GM23338 (cell line): ENCODE measurements around the gene AMY2B. TPM values are rescaled to one million over a fixed set of nuclear protein-coding genes. Genes with fewer than 3 reads are reported as not detected.

ENCODE experiments used
- ATAC-seq: fragments of 200-7000 bp; cut with Tn5 transposase; 3 replicates; pipeline ENCODE4 v1.9.1; 2020
- DNase-seq: peaks from one replicate; pipeline ENCODE4 v3.0.0-alpha.2; 2015; ENCODE audit warnings: low spot score
- H2AFZ ChIP-seq: fragments of 200-600 bp; sonication (generic); 2 replicates; pipeline ENCODE4 v1.8.0; 2016; ENCODE audit warnings: antibody characterized with exemption, mild to moderate bottlenecking, moderate library complexity
- H3F3A ChIP-seq: fragments of 200-600 bp; sonication (generic); replicated peaks from 2 replicates; pipeline ENCODE4 v1.8.0; 2017; ENCODE audit warnings: antibody characterized with exemption, mixed run types, low read depth
- H3K27ac ChIP-seq: fragments of 200-600 bp; sonication (generic); 2 replicates; pipeline ENCODE4 v1.6.1; 2016; ENCODE audit warnings: low read depth
- H3K27me3 ChIP-seq: fragments of 200-600 bp; sonication (generic); 2 replicates; pipeline ENCODE4 v1.8.0; 2016; ENCODE audit warnings: mild to moderate bottlenecking, mixed run types, moderate library complexity; ENCODE audit not compliant: insufficient read depth
- H3K36me3 ChIP-seq: fragments of 200-600 bp; sonication (generic); 2 replicates; pipeline ENCODE4 v1.8.0; 2016; ENCODE audit warnings: mild to moderate bottlenecking; ENCODE audit not compliant: insufficient read depth
- H3K4me1 ChIP-seq: fragments of 200-600 bp; sonication (generic); 2 replicates; pipeline ENCODE4 v1.8.0; 2016; ENCODE audit warnings: mild to moderate bottlenecking, moderate library complexity; ENCODE audit not compliant: insufficient read depth
- H3K4me2 ChIP-seq: fragments of 200-600 bp; sonication (generic); 2 replicates; pipeline ENCODE4 v1.7.1; 2017; ENCODE audit warnings: mixed run types
- H3K4me3 ChIP-seq: fragments of 200-600 bp; sonication (generic); 2 replicates; pipeline ENCODE4 v1.6.1; 2016; ENCODE audit warnings: mixed run types
- H3K79me2 ChIP-seq: fragments of 200-600 bp; sonication (generic); replicated peaks from 2 replicates; pipeline ENCODE4 v1.8.0; 2017; ENCODE audit warnings: mild to moderate bottlenecking; ENCODE audit not compliant: insufficient read depth
- H3K9me2 ChIP-seq: fragments of 200-600 bp; sonication (generic); 2 replicates; pipeline ENCODE4 v1.8.0; 2017; ENCODE audit not compliant: insufficient read depth
- H4K20me1 ChIP-seq: fragments of 200-600 bp; sonication (generic); replicated peaks from 2 replicates; pipeline ENCODE4 v1.8.0; 2017; ENCODE audit warnings: mild to moderate bottlenecking; ENCODE audit not compliant: insufficient read depth
- H3K27ac Mint-ChIP-seq: 2 replicates; pipeline ENCODE4 v1.8.0; 2020; ENCODE audit warnings: inconsistent platforms, mild to moderate bottlenecking, moderate library complexity, mixed read lengths
- H3K27me3 Mint-ChIP-seq: 3 replicates; pipeline ENCODE4 v1.8.0; 2022; ENCODE audit warnings: low read depth, mild to moderate bottlenecking, moderate library complexity, mixed read lengths, inconsistent platforms; ENCODE audit not compliant: insufficient read depth, poor library complexity
- H3K36me3 Mint-ChIP-seq: 3 replicates; pipeline ENCODE4 v1.8.0; 2021; ENCODE audit warnings: low read depth, mild to moderate bottlenecking, inconsistent platforms, moderate library complexity, mixed read lengths
- H3K4me1 Mint-ChIP-seq: 3 replicates; pipeline ENCODE4 v1.8.0; 2020; ENCODE audit warnings: mild to moderate bottlenecking, inconsistent platforms, mixed read lengths
- H3K4me3 Mint-ChIP-seq: 3 replicates; pipeline ENCODE4 v1.8.0; 2021; ENCODE audit warnings: moderate library complexity, mild to moderate bottlenecking, inconsistent platforms, mixed read lengths
- H3K9me3 Mint-ChIP-seq: 3 replicates; pipeline ENCODE4 v1.8.0; 2020; ENCODE audit warnings: moderate library complexity, mild to moderate bottlenecking, inconsistent platforms, mixed read lengths
- CREB1 ChIP-seq: fragments of 250-450 bp; sonication (Bioruptor Pico); IDR thresholded peaks from 2 replicates; pipeline ENCODE4 v1.5.0; 2020; ENCODE audit warnings: low read depth, mild to moderate bottlenecking, moderate library complexity
- EZH2 ChIP-seq: fragments of 200-600 bp; sonication (generic); IDR thresholded peaks from one replicate; pipeline ENCODE4 v1.8.0; 2017; ENCODE audit warnings: antibody characterized with exemption, mild to moderate bottlenecking, low read depth; ENCODE audit not compliant: unreplicated experiment
- EZH2phosphoT487 ChIP-seq: fragments of 200-600 bp; sonication (generic); IDR thresholded peaks from one replicate; pipeline ENCODE4 v1.8.1; 2018; ENCODE audit warnings: antibody characterized with exemption; ENCODE audit not compliant: unreplicated experiment
- JUNB ChIP-seq: IDR thresholded peaks from one replicate; pipeline ENCODE4 v1.6.1; 2016; ENCODE audit warnings: antibody characterized with exemption; ENCODE audit not compliant: unreplicated experiment
- NANOG ChIP-seq: IDR thresholded peaks from 2 replicates; pipeline ENCODE4 v1.6.1; 2016; ENCODE audit warnings: antibody characterized with exemption, borderline replicate concordance
- POLR2AphosphoS5 ChIP-seq: IDR thresholded peaks from 2 replicates; pipeline ENCODE4 v1.6.1; 2016; ENCODE audit warnings: antibody characterized with exemption, low read depth
- STAT1 ChIP-seq: IDR thresholded peaks from one replicate; pipeline ENCODE4 v1.6.1; 2016; ENCODE audit warnings: antibody characterized with exemption; ENCODE audit not compliant: unreplicated experiment
- ZNF114 ChIP-seq: fragments of 250-450 bp; sonication (Bioruptor Pico); IDR thresholded peaks from 2 replicates; pipeline ENCODE4 v1.5.0; 2020; ENCODE audit warnings: mild to moderate bottlenecking, moderate library complexity
- ZNF331 ChIP-seq: fragments of 250-450 bp; sonication (Bioruptor Pico); IDR thresholded peaks from 2 replicates; pipeline ENCODE4 v1.5.0; 2020; ENCODE audit warnings: low read depth, mild to moderate bottlenecking, moderate library complexity
- ZNF462 ChIP-seq: fragments of 250-450 bp; sonication (Bioruptor Pico); IDR thresholded peaks from 2 replicates; pipeline ENCODE4 v1.5.0; 2020; ENCODE audit warnings: mild to moderate bottlenecking, moderate library complexity
- polyA plus RNA-seq: library from polyadenylated mRNA; unstranded; fragments of >200 nt; fragmentation: Nextera tagmentation; extraction: Ambion mirVana; gene quantifications from 2 replicates; pipeline ENCODE4 v1.2.1, GENCODE V29; 2016
- total RNA-seq: library from RNA; depleted of rRNA; stranded (reverse); fragments of >200 nt; shearing (Covaris generic); gene quantifications from 2 replicates; pipeline ENCODE4 v1.2.3, GENCODE V29; 2014
- TF ChIP-seq, protein P1 (sequence below), 2 experiments: fragments of 200-600 bp in 1 of 2; sonication (generic) in 1 of 2; conservative IDR thresholded peaks; 2 replicates each; pipeline versions ENCODE4 v1.5.1 to v1.6.1; 2016 to 2017; ENCODE audit warnings: antibody characterized with exemption in 2 of 2, low read depth in 2 of 2, mild to moderate bottlenecking in 2 of 2, moderate library complexity in 1 of 2
- TF ChIP-seq, protein P2 (sequence below): IDR thresholded peaks from 2 replicates; pipeline ENCODE4 v1.6.1; 2016; ENCODE audit warnings: antibody characterized with exemption
- TF ChIP-seq, protein P3 (sequence below): IDR thresholded peaks from one replicate; pipeline ENCODE4 v1.6.1; 2018; ENCODE audit warnings: antibody characterized with exemption; ENCODE audit not compliant: unreplicated experiment

Gene AMY2B
- total and polyA plus RNA-seq, 2 experiments from 2014 or later = 1.5 to 2.5 TPM

GRCh38 chr1:103547840-103548239 lies 23.5 kb upstream of the AMY2B start:
- H3K36me3 ChIP-seq = peaks cover 18% of the 10 kb centered on the region; the same call in 1 of the 2 replicates
- no peak for ATAC-seq
- H3K36me3 Mint-ChIP-seq = peaks cover 50% of the 10 kb centered on the region

More at GRCh38 chr1:103547840-103548239, 23.5 kb upstream of the AMY2B start:
- no peak overlapping the region for H3K27ac ChIP-seq
- Mint-ChIP-seq H3K27ac (no peak overlapping the region), H3K27me3 (no peaks in the 10 kb centered on the region), H3K9me3 (no peaks in the 10 kb centered on the region), H3K4me3 (no peak overlapping the region), H3K4me1 (no peaks in the 10 kb centered on the region)
- no peaks in the 10 kb centered on the region for H3K79me2 ChIP-seq
- no peaks in the 10 kb centered on the region for H3K27me3 ChIP-seq
- no peaks in the 10 kb centered on the region for H3K9me2 ChIP-seq
- no peak overlapping the region for H3K4me3 ChIP-seq
- no peak for DNase-seq
- TF ChIP-seq ZNF462 (no peak), POLR2AphosphoS5 (no peak), EZH2phosphoT487 (no peak), EZH2 (no peak), NANOG (no peak), ZNF331 (CRISPR knock-in tag) (no peak), STAT1 (no peak), JUNB (no peak), ZNF114 (no peak), CREB1 (CRISPR knock-in tag) (no peak)
- TF ChIP-seq, protein P1, sequence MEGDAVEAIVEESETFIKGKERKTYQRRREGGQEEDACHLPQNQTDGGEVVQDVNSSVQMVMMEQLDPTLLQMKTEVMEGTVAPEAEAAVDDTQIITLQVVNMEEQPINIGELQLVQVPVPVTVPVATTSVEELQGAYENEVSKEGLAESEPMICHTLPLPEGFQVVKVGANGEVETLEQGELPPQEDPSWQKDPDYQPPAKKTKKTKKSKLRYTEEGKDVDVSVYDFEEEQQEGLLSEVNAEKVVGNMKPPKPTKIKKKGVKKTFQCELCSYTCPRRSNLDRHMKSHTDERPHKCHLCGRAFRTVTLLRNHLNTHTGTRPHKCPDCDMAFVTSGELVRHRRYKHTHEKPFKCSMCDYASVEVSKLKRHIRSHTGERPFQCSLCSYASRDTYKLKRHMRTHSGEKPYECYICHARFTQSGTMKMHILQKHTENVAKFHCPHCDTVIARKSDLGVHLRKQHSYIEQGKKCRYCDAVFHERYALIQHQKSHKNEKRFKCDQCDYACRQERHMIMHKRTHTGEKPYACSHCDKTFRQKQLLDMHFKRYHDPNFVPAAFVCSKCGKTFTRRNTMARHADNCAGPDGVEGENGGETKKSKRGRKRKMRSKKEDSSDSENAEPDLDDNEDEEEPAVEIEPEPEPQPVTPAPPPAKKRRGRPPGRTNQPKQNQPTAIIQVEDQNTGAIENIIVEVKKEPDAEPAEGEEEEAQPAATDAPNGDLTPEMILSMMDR (conservative IDR thresholded peaks at IDR 0.05; ENCODE audit: low read depth in 2 of 2) = no peak
- TF ChIP-seq, protein P2, sequence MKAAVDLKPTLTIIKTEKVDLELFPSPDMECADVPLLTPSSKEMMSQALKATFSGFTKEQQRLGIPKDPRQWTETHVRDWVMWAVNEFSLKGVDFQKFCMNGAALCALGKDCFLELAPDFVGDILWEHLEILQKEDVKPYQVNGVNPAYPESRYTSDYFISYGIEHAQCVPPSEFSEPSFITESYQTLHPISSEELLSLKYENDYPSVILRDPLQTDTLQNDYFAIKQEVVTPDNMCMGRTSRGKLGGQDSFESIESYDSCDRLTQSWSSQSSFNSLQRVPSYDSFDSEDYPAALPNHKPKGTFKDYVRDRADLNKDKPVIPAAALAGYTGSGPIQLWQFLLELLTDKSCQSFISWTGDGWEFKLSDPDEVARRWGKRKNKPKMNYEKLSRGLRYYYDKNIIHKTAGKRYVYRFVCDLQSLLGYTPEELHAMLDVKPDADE = no peak
- TF ChIP-seq, protein P3, sequence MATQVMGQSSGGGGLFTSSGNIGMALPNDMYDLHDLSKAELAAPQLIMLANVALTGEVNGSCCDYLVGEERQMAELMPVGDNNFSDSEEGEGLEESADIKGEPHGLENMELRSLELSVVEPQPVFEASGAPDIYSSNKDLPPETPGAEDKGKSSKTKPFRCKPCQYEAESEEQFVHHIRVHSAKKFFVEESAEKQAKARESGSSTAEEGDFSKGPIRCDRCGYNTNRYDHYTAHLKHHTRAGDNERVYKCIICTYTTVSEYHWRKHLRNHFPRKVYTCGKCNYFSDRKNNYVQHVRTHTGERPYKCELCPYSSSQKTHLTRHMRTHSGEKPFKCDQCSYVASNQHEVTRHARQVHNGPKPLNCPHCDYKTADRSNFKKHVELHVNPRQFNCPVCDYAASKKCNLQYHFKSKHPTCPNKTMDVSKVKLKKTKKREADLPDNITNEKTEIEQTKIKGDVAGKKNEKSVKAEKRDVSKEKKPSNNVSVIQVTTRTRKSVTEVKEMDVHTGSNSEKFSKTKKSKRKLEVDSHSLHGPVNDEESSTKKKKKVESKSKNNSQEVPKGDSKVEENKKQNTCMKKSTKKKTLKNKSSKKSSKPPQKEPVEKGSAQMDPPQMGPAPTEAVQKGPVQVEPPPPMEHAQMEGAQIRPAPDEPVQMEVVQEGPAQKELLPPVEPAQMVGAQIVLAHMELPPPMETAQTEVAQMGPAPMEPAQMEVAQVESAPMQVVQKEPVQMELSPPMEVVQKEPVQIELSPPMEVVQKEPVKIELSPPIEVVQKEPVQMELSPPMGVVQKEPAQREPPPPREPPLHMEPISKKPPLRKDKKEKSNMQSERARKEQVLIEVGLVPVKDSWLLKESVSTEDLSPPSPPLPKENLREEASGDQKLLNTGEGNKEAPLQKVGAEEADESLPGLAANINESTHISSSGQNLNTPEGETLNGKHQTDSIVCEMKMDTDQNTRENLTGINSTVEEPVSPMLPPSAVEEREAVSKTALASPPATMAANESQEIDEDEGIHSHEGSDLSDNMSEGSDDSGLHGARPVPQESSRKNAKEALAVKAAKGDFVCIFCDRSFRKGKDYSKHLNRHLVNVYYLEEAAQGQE = no peak
- no peak overlapping the region for H2AFZ ChIP-seq
- H3F3A ChIP-seq = no peaks in the 10 kb centered on the region
- no peak overlapping the region for H3K4me2 ChIP-seq
- no peaks in the 10 kb centered on the region for H3K4me1 ChIP-seq
- H4K20me1 ChIP-seq = no peaks in the 10 kb centered on the region
